ENCODE measurements around the gene FAM83D. TPM values are rescaled to one million over a fixed set of nuclear protein-coding genes. Genes with fewer than 3 reads are reported as not detected.
A peak's percentile ranks its signal among the peaks of the same experiment; 100 is the strongest.

Gene FAM83D
- total RNA-seq, 1 experiment from 2014 or later: 66.9 TPM

- ATAC-seq (no peak), DNase-seq (ENCODE audit: low spot score) (no peak)
- Mint-ChIP-seq H3K9me3 (no peaks in the 10 kb centered on the region), H3K27me3 (ENCODE audit: low read depth) (no peaks in the 10 kb centered on the region; the same call in 1 of the 2 replicates), H3K4me3 (no peak overlapping the region), H3K4me1 (peaks cover 27% of the 10 kb centered on the region), H3K27ac (peak overlapping the region; percentile 80), H3K36me3 (peaks cover 57% of the 10 kb centered on the region)
- POLR2A ChIA-PET: no interaction called here
- CTCF ChIA-PET: no interaction called here
- no peak for TF ChIP-seq CREM (CRISPR knock-in tag; IDR thresholded peaks at IDR 0.05)
- TF ChIP-seq ERG (CRISPR knock-in tag; IDR thresholded peaks at IDR 0.05): no peak
- no peak for TF ChIP-seq SP1 (CRISPR knock-in tag; conservative IDR thresholded peaks at IDR 0.05)
- TF ChIP-seq USF2 (CRISPR knock-in tag; IDR thresholded peaks at IDR 0.05): no peak
- no peak for TF ChIP-seq E2F4 (CRISPR knock-in tag; IDR thresholded peaks at IDR 0.05; ENCODE audit: borderline replicate concordance, low read depth)
- no peak for TF ChIP-seq ESRRA (CRISPR knock-in tag; IDR thresholded peaks at IDR 0.05; ENCODE audit: borderline replicate concordance)
- no peak for TF ChIP-seq TCF7 (CRISPR knock-in tag; IDR thresholded peaks at IDR 0.05; ENCODE audit: low read depth)
- TF ChIP-seq MXD4 (CRISPR knock-in tag; IDR thresholded peaks at IDR 0.05; ENCODE audit: borderline replicate concordance): no peak
- no peak for TF ChIP-seq ZBTB43 (CRISPR knock-in tag; IDR thresholded peaks at IDR 0.05)
- no peak for TF ChIP-seq ZNF281 (CRISPR knock-in tag; IDR thresholded peaks at IDR 0.05)
- TF ChIP-seq TEAD1 (CRISPR knock-in tag; IDR thresholded peaks at IDR 0.05): no peak
- TF ChIP-seq NR3C1 (CRISPR knock-in tag; conservative IDR thresholded peaks at IDR 0.05; ENCODE audit: low read depth): no peak
- no peak for TF ChIP-seq USF1 (CRISPR knock-in tag; IDR thresholded peaks at IDR 0.05)
- no peak for TF ChIP-seq PRDM15 (CRISPR knock-in tag; IDR thresholded peaks at IDR 0.05)
- no peak for TF ChIP-seq ELF4 (CRISPR knock-in tag; IDR thresholded peaks at IDR 0.05; ENCODE audit: low read depth)
These were observed 11.8 kb downstream of the FAM83D start for GRCh38 chr20:38937978-38938473.
